ENCODE measurements around the gene ADGRE1. TPM values are rescaled to one million over a fixed set of nuclear protein-coding genes. Genes with fewer than 3 reads are reported as not detected.

The ADGRE1 gene
- total RNA-seq, 1 donor from 2014 or later: not detected

GRCh38 chr19:6864325-6864940 lies 22.9 kb upstream of the ADGRE1 start:
- Histone ChIP-seq H3K27me3 (no peaks in the 10 kb centered on the region), H3K9ac (no peak overlapping the region), H3K9me3 (ENCODE audit: low read depth) (no peaks in the 10 kb centered on the region), H3K36me3 (no peaks in the 10 kb centered on the region), H3K79me2 (ENCODE audit: low read depth) (no peaks in the 10 kb centered on the region), H3K4me3 (no peak overlapping the region), H3K4me1 (no peaks in the 10 kb centered on the region), H2AFZ (replicated peaks) (no peak overlapping the region), H4K20me1 (ENCODE audit: low read depth) (no peaks in the 10 kb centered on the region), H3F3A (ENCODE audit: low read depth) (no peaks in the 10 kb centered on the region), H3K4me2 (no peak overlapping the region), H3K27ac (no peak overlapping the region)
- no peak for DNase-seq (ENCODE audit: low spot score)
- H3K36me3 Mint-ChIP-seq: no peaks in the 10 kb centered on the region
- peaks cover 11% of the 10 kb centered on the region for H3K27me3 Mint-ChIP-seq (ENCODE audit: insufficient read depth, low read depth)
- H3K4me3 Mint-ChIP-seq: no peak overlapping the region
- no peak overlapping the region for H3K27ac Mint-ChIP-seq
- H3K9me3 Mint-ChIP-seq: peaks cover 3% of the 10 kb centered on the region
- H3K4me1 Mint-ChIP-seq: peaks cover 8% of the 10 kb centered on the region
- TF ChIP-seq EZH2phosphoT487 (IDR thresholded peaks at IDR 0.05): no peak
- no peak for TF ChIP-seq EZH2 (IDR thresholded peaks at IDR 0.05)
- TF ChIP-seq, protein P1, sequence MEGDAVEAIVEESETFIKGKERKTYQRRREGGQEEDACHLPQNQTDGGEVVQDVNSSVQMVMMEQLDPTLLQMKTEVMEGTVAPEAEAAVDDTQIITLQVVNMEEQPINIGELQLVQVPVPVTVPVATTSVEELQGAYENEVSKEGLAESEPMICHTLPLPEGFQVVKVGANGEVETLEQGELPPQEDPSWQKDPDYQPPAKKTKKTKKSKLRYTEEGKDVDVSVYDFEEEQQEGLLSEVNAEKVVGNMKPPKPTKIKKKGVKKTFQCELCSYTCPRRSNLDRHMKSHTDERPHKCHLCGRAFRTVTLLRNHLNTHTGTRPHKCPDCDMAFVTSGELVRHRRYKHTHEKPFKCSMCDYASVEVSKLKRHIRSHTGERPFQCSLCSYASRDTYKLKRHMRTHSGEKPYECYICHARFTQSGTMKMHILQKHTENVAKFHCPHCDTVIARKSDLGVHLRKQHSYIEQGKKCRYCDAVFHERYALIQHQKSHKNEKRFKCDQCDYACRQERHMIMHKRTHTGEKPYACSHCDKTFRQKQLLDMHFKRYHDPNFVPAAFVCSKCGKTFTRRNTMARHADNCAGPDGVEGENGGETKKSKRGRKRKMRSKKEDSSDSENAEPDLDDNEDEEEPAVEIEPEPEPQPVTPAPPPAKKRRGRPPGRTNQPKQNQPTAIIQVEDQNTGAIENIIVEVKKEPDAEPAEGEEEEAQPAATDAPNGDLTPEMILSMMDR (IDR thresholded peaks at IDR 0.05): no peak

- no peaks in the 10 kb centered on the region for H3F3A ChIP-seq (ENCODE audit: low read depth)
- H4K20me1 ChIP-seq (ENCODE audit: low read depth): no peaks in the 10 kb centered on the region
- H3K36me3 ChIP-seq: no peaks in the 10 kb centered on the region
- Mint-ChIP-seq H3K9me3 (peaks cover 3% of the 10 kb centered on the region), H3K4me3 (no peak overlapping the region), H3K27me3 (ENCODE audit: insufficient read depth, low read depth) (peaks cover 11% of the 10 kb centered on the region), H3K36me3 (no peaks in the 10 kb centered on the region), H3K4me1 (peaks cover 8% of the 10 kb centered on the region), H3K27ac (no peak overlapping the region)
- no peak for DNase-seq (ENCODE audit: low spot score)
- no peak overlapping the region for H3K4me3 ChIP-seq
- H2AFZ ChIP-seq (replicated peaks): peak overlapping the region; percentile 17
- no peaks in the 10 kb centered on the region for H3K9me3 ChIP-seq (ENCODE audit: low read depth)
- H3K4me2 ChIP-seq: no peak overlapping the region
- TF ChIP-seq, protein P1 (IDR thresholded peaks at IDR 0.05): no peak
- no peak for TF ChIP-seq EZH2phosphoT487 (IDR thresholded peaks at IDR 0.05)
- TF ChIP-seq EZH2 (IDR thresholded peaks at IDR 0.05): no peak
- H3K27ac ChIP-seq: no peak overlapping the region
- H3K9ac ChIP-seq: no peak overlapping the region
- H3K27me3 ChIP-seq: no peaks in the 10 kb centered on the region
- no peaks in the 10 kb centered on the region for H3K79me2 ChIP-seq (ENCODE audit: low read depth)
- H3K4me1 ChIP-seq: no peaks in the 10 kb centered on the region
Observed at GRCh38 chr19:6865849-6866248, 21.5 kb upstream of the ADGRE1 start.

DNA sequence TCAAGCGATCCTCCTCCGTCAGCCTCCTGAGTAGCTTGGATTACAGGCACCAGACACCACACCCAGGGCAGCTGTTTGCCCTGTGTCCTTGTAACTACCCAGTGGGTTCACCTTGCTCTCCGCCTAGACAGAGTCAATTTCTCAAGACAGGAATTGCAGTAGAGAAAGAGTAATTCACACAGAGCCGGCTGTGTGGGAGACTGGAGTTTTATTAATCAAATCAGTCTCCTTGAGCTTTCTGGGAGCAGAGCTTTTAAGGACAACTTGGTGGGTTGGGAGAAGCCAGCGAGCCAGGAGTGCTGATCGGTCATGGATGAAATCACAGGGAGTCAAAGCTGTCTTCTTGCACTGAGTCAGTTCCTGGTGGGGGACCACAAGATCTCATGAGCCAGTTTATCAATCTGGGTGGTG lies 20.6 kb upstream of the ADGRE1 start:
- no peaks in the 10 kb centered on the region for H3K36me3 Mint-ChIP-seq
- Histone ChIP-seq H3K27ac (no peak overlapping the region), H4K20me1 (ENCODE audit: low read depth) (no peaks in the 10 kb centered on the region), H3K79me2 (ENCODE audit: low read depth) (no peaks in the 10 kb centered on the region), H3K4me3 (no peak overlapping the region), H3K4me1 (no peaks in the 10 kb centered on the region), H3K4me2 (no peak overlapping the region), H3K27me3 (no peaks in the 10 kb centered on the region), H2AFZ (replicated peaks) (no peak overlapping the region), H3K9ac (no peak overlapping the region), H3K9me3 (ENCODE audit: low read depth) (no peaks in the 10 kb centered on the region), H3F3A (ENCODE audit: low read depth) (no peaks in the 10 kb centered on the region), H3K36me3 (no peaks in the 10 kb centered on the region)
- H3K4me3 Mint-ChIP-seq: no peak overlapping the region
- peaks cover 3% of the 10 kb centered on the region for H3K9me3 Mint-ChIP-seq
- peaks cover 11% of the 10 kb centered on the region for H3K27me3 Mint-ChIP-seq (ENCODE audit: insufficient read depth, low read depth)
- TF ChIP-seq, protein P1 (IDR thresholded peaks at IDR 0.05): no peak
- TF ChIP-seq EZH2phosphoT487 (IDR thresholded peaks at IDR 0.05) (no peak), EZH2 (IDR thresholded peaks at IDR 0.05) (no peak)
- no peak for DNase-seq (ENCODE audit: low spot score)
- H3K4me1 Mint-ChIP-seq: peaks cover 8% of the 10 kb centered on the region
- no peak overlapping the region for H3K27ac Mint-ChIP-seq

Measured in neural progenitor cell (in vitro differentiated cells).